NB4 (cell line): ENCODE data around the gene FAM163B.
A peak's percentile ranks its signal among the peaks of the same experiment; 100 is the strongest.

Source experiments
- MYC ChIP-seq: IDR thresholded peaks from 2 replicates; pipeline ENCODE4 v1.6.1; 2011; ENCODE audit warnings: low read depth, low read length
- POLR2A ChIP-seq: IDR thresholded peaks from 2 replicates; pipeline ENCODE4 v1.6.1; 2011; ENCODE audit warnings: mild to moderate bottlenecking; ENCODE audit not compliant: insufficient read length; ENCODE audit errors: extremely low read depth
- TF ChIP-seq, protein P1 (sequence below): IDR thresholded peaks from one replicate; pipeline ENCODE4 v1.5.1; 2012; ENCODE audit warnings: low read depth, low read length
- TF ChIP-seq, protein P2 (sequence below): IDR thresholded peaks from 2 replicates; pipeline ENCODE4 v1.6.1; 2011; ENCODE audit warnings: low read depth, low read length

- TF ChIP-seq, protein P1, sequence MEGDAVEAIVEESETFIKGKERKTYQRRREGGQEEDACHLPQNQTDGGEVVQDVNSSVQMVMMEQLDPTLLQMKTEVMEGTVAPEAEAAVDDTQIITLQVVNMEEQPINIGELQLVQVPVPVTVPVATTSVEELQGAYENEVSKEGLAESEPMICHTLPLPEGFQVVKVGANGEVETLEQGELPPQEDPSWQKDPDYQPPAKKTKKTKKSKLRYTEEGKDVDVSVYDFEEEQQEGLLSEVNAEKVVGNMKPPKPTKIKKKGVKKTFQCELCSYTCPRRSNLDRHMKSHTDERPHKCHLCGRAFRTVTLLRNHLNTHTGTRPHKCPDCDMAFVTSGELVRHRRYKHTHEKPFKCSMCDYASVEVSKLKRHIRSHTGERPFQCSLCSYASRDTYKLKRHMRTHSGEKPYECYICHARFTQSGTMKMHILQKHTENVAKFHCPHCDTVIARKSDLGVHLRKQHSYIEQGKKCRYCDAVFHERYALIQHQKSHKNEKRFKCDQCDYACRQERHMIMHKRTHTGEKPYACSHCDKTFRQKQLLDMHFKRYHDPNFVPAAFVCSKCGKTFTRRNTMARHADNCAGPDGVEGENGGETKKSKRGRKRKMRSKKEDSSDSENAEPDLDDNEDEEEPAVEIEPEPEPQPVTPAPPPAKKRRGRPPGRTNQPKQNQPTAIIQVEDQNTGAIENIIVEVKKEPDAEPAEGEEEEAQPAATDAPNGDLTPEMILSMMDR = peak; percentile 1
- TF ChIP-seq POLR2A = no peak
- TF ChIP-seq, protein P2, sequence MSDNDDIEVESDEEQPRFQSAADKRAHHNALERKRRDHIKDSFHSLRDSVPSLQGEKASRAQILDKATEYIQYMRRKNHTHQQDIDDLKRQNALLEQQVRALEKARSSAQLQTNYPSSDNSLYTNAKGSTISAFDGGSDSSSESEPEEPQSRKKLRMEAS = no peak
- TF ChIP-seq MYC = no peak
Observed at GRCh38 chr9:133594310-133594709, 14.9 kb downstream of the FAM163B start.
